ENCODE measurements around the gene HACL1. TPM values are rescaled to one million over a fixed set of nuclear protein-coding genes. Genes with fewer than 3 reads are reported as not detected.

Gene HACL1
- total RNA-seq, 2 experiments from 2014 or later = 22.3 to 23.2 TPM

- Mint-ChIP-seq H3K27ac (no peak overlapping the region), H3K27me3 (no peaks in the 10 kb centered on the region), H3K9me3 (ENCODE audit: low read depth) (no peaks in the 10 kb centered on the region), H3K36me3 (ENCODE audit: low read depth) (peaks cover 13% of the 10 kb centered on the region), H3K4me3 (no peak overlapping the region), H3K4me1 (peaks cover 5% of the 10 kb centered on the region)
- DNase-seq (no peak), ATAC-seq (no peak)
- CTCF ChIA-PET = interaction anchor here (0.6 to 0.7 kb wide), 2 partner anchors 282 to 1003 kb away, joined by 3 read pairs; no protein-coding TSS in a partner anchor
- intact Hi-C loops (cut with DNase I, micrococcal nuclease) = no loop called here
- POLR2A ChIA-PET = no interaction called here
These were observed 23.0 kb downstream of the HACL1 start for GRCh38 chr3:15578289-15578867.

GRCh38 chr3:15576475-15576874 is 24.9 kb downstream of the HACL1 start:
- Mint-ChIP-seq H3K9me3 (ENCODE audit: low read depth) (no peaks in the 10 kb centered on the region), H3K4me3 (no peak overlapping the region), H3K27me3 (no peaks in the 10 kb centered on the region), H3K4me1 (peaks cover 5% of the 10 kb centered on the region), H3K27ac (peak overlapping the region; percentile 30), H3K36me3 (ENCODE audit: low read depth) (peaks cover 11% of the 10 kb centered on the region)
- DNase-seq = no peak
- intact Hi-C loops (cut with DNase I, micrococcal nuclease) = no loop called here
- ChIA-PET CTCF (no interaction called here), POLR2A (no interaction called here)
- no peak for ATAC-seq

GRCh38 chr3:15575446-15575845 is 25.9 kb downstream of the HACL1 start:
- Mint-ChIP-seq H3K4me3 (no peak overlapping the region), H3K9me3 (ENCODE audit: low read depth) (no peaks in the 10 kb centered on the region), H3K27me3 (no peaks in the 10 kb centered on the region), H3K4me1 (peaks cover 5% of the 10 kb centered on the region), H3K27ac (no peak overlapping the region), H3K36me3 (ENCODE audit: low read depth) (peaks cover 10% of the 10 kb centered on the region)
- DNase-seq (no peak), ATAC-seq (no peak)
- CTCF ChIA-PET = no interaction called here
- POLR2A ChIA-PET = no interaction called here
- intact Hi-C loops (cut with DNase I, micrococcal nuclease) = no loop called here

GRCh38 chr3:15572138-15572537 is 29.2 kb downstream of the HACL1 start:
- Mint-ChIP-seq H3K9me3 (ENCODE audit: low read depth) (no peaks in the 10 kb centered on the region), H3K4me3 (no peak overlapping the region), H3K4me1 (peaks cover 3% of the 10 kb centered on the region), H3K27me3 (no peaks in the 10 kb centered on the region), H3K27ac (no peak overlapping the region), H3K36me3 (ENCODE audit: low read depth) (peaks cover 18% of the 10 kb centered on the region)
- DNase-seq (no peak), ATAC-seq (no peak)
- ChIA-PET CTCF (interaction anchor here (0.7 kb wide), 1 partner anchor 20 kb away, joined by 3 read pairs; no protein-coding TSS in a partner anchor), POLR2A (no interaction called here)
- intact Hi-C loops (cut with DNase I, micrococcal nuclease) = loop anchor here in 1 of 2 experiments (5.0 kb wide), 1 partner anchor 335 kb away; no protein-coding TSS in a partner anchor

GRCh38 chr3:15563190-15563589 is 38.2 kb downstream of the HACL1 start:
- ChIA-PET POLR2A (no interaction called here), CTCF (interaction anchor here (0.5 to 0.6 kb wide), 2 partner anchors 319 to 492 kb away, joined by 3 read pairs; no protein-coding TSS in a partner anchor)
- Mint-ChIP-seq H3K36me3 (ENCODE audit: low read depth) (peaks cover 27% of the 10 kb centered on the region), H3K9me3 (ENCODE audit: low read depth) (no peaks in the 10 kb centered on the region), H3K4me1 (no peaks in the 10 kb centered on the region), H3K27me3 (no peaks in the 10 kb centered on the region), H3K27ac (peak overlapping the region; percentile 23), H3K4me3 (no peak overlapping the region)
- ATAC-seq = no peak
- no peak for DNase-seq
- intact Hi-C loops (cut with DNase I, micrococcal nuclease) = no loop called here

GRCh38 chr3:15562560-15562959 is 38.8 kb downstream of the HACL1 start:
- intact Hi-C loops (cut with DNase I, micrococcal nuclease) = no loop called here
- Mint-ChIP-seq H3K27ac (no peak overlapping the region), H3K36me3 (ENCODE audit: low read depth) (peaks cover 23% of the 10 kb centered on the region), H3K4me3 (no peak overlapping the region), H3K27me3 (no peaks in the 10 kb centered on the region), H3K4me1 (peaks cover 3% of the 10 kb centered on the region), H3K9me3 (ENCODE audit: low read depth) (no peaks in the 10 kb centered on the region)
- DNase-seq = no peak
- POLR2A ChIA-PET = no interaction called here
- no peak for ATAC-seq
- CTCF ChIA-PET = no interaction called here

- Mint-ChIP-seq H3K9me3 (ENCODE audit: low read depth) (no peaks in the 10 kb centered on the region), H3K4me1 (peaks cover 10% of the 10 kb centered on the region), H3K27ac (no peak overlapping the region), H3K4me3 (no peak overlapping the region), H3K27me3 (no peaks in the 10 kb centered on the region), H3K36me3 (ENCODE audit: low read depth) (peaks cover 15% of the 10 kb centered on the region)
- intact Hi-C loops (cut with DNase I, micrococcal nuclease) = loop anchor here (5.0 to 10.0 kb wide), 4 partner anchors 131 to 454 kb away; partner anchors contain the start of genes EAF1 (in 1 of the 2) and METTL6 (in 1 of the 2)
- no peak for DNase-seq
- ChIA-PET POLR2A (interaction anchor here (0.6 kb wide), 1 partner anchor 730 kb away, joined by 3 read pairs; no protein-coding TSS in a partner anchor), CTCF (interaction anchor here (1.1 to 1.2 kb wide), 2 partner anchors 39 to 290 kb away, joined by 4 to 5 read pairs; no protein-coding TSS in a partner anchor)
- ATAC-seq = no peak
These were observed 42.8 kb downstream of the HACL1 start for GRCh38 chr3:15558581-15558980.

GRCh38 chr3:15557511-15557946 is 43.8 kb downstream of the HACL1 start:
- ChIA-PET CTCF (interaction anchor here (0.6 to 2.1 kb wide), 7 partner anchors 16 to 553 kb away, joined by 3 to 12 read pairs (median 5); no protein-coding TSS in a partner anchor), POLR2A (no interaction called here)
- no peak overlapping the region for H3K4me3 Mint-ChIP-seq
- peaks cover 10% of the 10 kb centered on the region for H3K36me3 Mint-ChIP-seq (ENCODE audit: low read depth)
- DNase-seq (peak; percentile 75), ATAC-seq (peak; percentile 87)
- H3K27ac Mint-ChIP-seq = no peak overlapping the region
- no peaks in the 10 kb centered on the region for H3K27me3 Mint-ChIP-seq
- H3K4me1 Mint-ChIP-seq = peaks cover 10% of the 10 kb centered on the region
- intact Hi-C loops (cut with DNase I, micrococcal nuclease) = loop anchor here (1.0 to 10.0 kb wide), 9 partner anchors 130 to 453 kb away; partner anchors contain the start of genes EAF1 (in 2 of the 2), METTL6 (in 2 of the 2) and CAPN7 (in 1 of the 2)
- H3K9me3 Mint-ChIP-seq (ENCODE audit: low read depth) = no peaks in the 10 kb centered on the region

GRCh38 chr3:15556512-15556911 is 44.9 kb downstream of the HACL1 start:
- H3K4me3 Mint-ChIP-seq = no peak overlapping the region
- CTCF ChIA-PET = interaction anchor here (0.8 to 2.1 kb wide), 10 partner anchors 12 to 386 kb away, joined by 3 to 12 read pairs (median 4); no protein-coding TSS in a partner anchor

GRCh38 chr3:15553749-15554148 is 47.6 kb downstream of the HACL1 start:
- Mint-ChIP-seq H3K27ac (no peak overlapping the region), H3K36me3 (ENCODE audit: low read depth) (peaks cover 9% of the 10 kb centered on the region), H3K4me3 (no peak overlapping the region), H3K4me1 (peaks cover 10% of the 10 kb centered on the region), H3K27me3 (no peaks in the 10 kb centered on the region), H3K9me3 (ENCODE audit: low read depth) (no peaks in the 10 kb centered on the region)
- CTCF ChIA-PET = no interaction called here
- POLR2A ChIA-PET = no interaction called here
- ATAC-seq = no peak
- no peak for DNase-seq
- intact Hi-C loops (cut with DNase I, micrococcal nuclease) = loop anchor here in 1 of 2 experiments (10.0 kb wide), 2 partner anchors 289 to 449 kb away; no protein-coding TSS in a partner anchor

More at GRCh38 chr3:15556512-15556911, 44.9 kb downstream of the HACL1 start:
- Mint-ChIP-seq H3K27ac (peak overlapping the region; percentile 2), H3K27me3 (no peaks in the 10 kb centered on the region), H3K9me3 (ENCODE audit: low read depth) (no peaks in the 10 kb centered on the region), H3K36me3 (ENCODE audit: low read depth) (peaks cover 6% of the 10 kb centered on the region), H3K4me1 (peaks cover 10% of the 10 kb centered on the region)
- intact Hi-C loops (cut with DNase I, micrococcal nuclease) = loop anchor here (2.0 to 10.0 kb wide), 5 partner anchors 129 to 452 kb away; partner anchors contain the start of genes EAF1 (in 1 of the 2) and METTL6 (in 1 of the 2)
- peak; percentile 80 for ATAC-seq
- POLR2A ChIA-PET = no interaction called here
- no peak for DNase-seq

- ATAC-seq = no peak
- Mint-ChIP-seq H3K27me3 (no peaks in the 10 kb centered on the region), H3K4me1 (peaks cover 8% of the 10 kb centered on the region), H3K27ac (no peak overlapping the region), H3K36me3 (ENCODE audit: low read depth) (peaks cover 10% of the 10 kb centered on the region), H3K4me3 (no peak overlapping the region), H3K9me3 (ENCODE audit: low read depth) (peaks cover under 1% of the 10 kb centered on the region)
- intact Hi-C loops (cut with DNase I, micrococcal nuclease) = loop anchor here in 1 of 2 experiments (10.0 kb wide), 2 partner anchors 287 to 447 kb away; no protein-coding TSS in a partner anchor
- POLR2A ChIA-PET = no interaction called here
- DNase-seq = no peak
- CTCF ChIA-PET = interaction anchor here (0.6 kb wide), 1 partner anchor 61 kb away, joined by 3 read pairs; no protein-coding TSS in a partner anchor
These were observed 49.5 kb downstream of the HACL1 start for GRCh38 chr3:15551902-15552301.
